HG03196 (cell line): ENCODE results near the gene CBFA2T2.
"Not testable (repeated sequence)": the region's sequence is repeated elsewhere in the genome, so short reads cannot be mapped to it uniquely, and the experiment has no call there.

Source experiments
- ATAC-seq: cut with Tn5 transposase; IDR thresholded peaks from one replicate; pipeline ENCODE4 v1.9.1; 2021; ENCODE audit not compliant: unreplicated experiment

The CBFA2T2 gene

GRCh38 chr20:33501000-33501399 lies 11.1 kb downstream of the CBFA2T2 start:
- no peak for ATAC-seq

- ATAC-seq: no peak
These were observed 13.7 kb downstream of the CBFA2T2 start for GRCh38 chr20:33503564-33503963.

- no peak for ATAC-seq
These were observed 16.7 kb downstream of the CBFA2T2 start for GRCh38 chr20:33506576-33506975.

- no peak for ATAC-seq
These were observed 17.6 kb downstream of the CBFA2T2 start for GRCh38 chr20:33507461-33507860.

- not testable (repeated sequence) for ATAC-seq
These were observed 18.1 kb downstream of the CBFA2T2 start for GRCh38 chr20:33508015-33508414.

- not testable (repeated sequence) for ATAC-seq
These were observed 19.2 kb downstream of the CBFA2T2 start for GRCh38 chr20:33509057-33509456.

GRCh38 chr20:33511876-33512275 lies 22.0 kb downstream of the CBFA2T2 start:
- not testable (repeated sequence) for ATAC-seq

- no peak for ATAC-seq
These were observed 25.8 kb downstream of the CBFA2T2 start for GRCh38 chr20:33515569-33516216.

- no peak for ATAC-seq
These were observed 27.0 kb downstream of the CBFA2T2 start for GRCh38 chr20:33516882-33517281.

- no peak for ATAC-seq
These were observed 28.2 kb downstream of the CBFA2T2 start for GRCh38 chr20:33518071-33518470.

GRCh38 chr20:33521461-33521860 lies 31.6 kb downstream of the CBFA2T2 start:
- no peak for ATAC-seq

- ATAC-seq: no peak
These were observed 32.4 kb downstream of the CBFA2T2 start for GRCh38 chr20:33522256-33522820.

- no peak for ATAC-seq
These were observed 34.4 kb downstream of the CBFA2T2 start for GRCh38 chr20:33524261-33524660.

- no peak for ATAC-seq
These were observed 36.9 kb downstream of the CBFA2T2 start for GRCh38 chr20:33526769-33527168.

- ATAC-seq: no peak
These were observed 41.4 kb downstream of the CBFA2T2 start for GRCh38 chr20:33531047-33531877.

GRCh38 chr20:33531885-33532284 lies 42.0 kb downstream of the CBFA2T2 start:
- ATAC-seq: no peak

- no peak for ATAC-seq
These were observed 43.0 kb downstream of the CBFA2T2 start for GRCh38 chr20:33532753-33533459.

- not testable (repeated sequence) for ATAC-seq
These were observed 45.8 kb downstream of the CBFA2T2 start for GRCh38 chr20:33535717-33536116.

GRCh38 chr20:33537608-33538007 lies 47.7 kb downstream of the CBFA2T2 start:
- no peak for ATAC-seq

- ATAC-seq: no peak
These were observed 49.2 kb downstream of the CBFA2T2 start for GRCh38 chr20:33539129-33539528.

- ATAC-seq: no peak
These were observed 50.5 kb downstream of the CBFA2T2 start for GRCh38 chr20:33540427-33540826.
